DMS 273 (cell line): ENCODE data around the gene HS6ST2.
A peak's percentile ranks its signal among the peaks of the same experiment; 100 is the strongest.

Experiments used
- DNase-seq: peaks from one replicate; lab custom pipeline; 2025; ENCODE audit not compliant: unreplicated experiment; lab: John Stamatoyannopoulos, UW

Gene HS6ST2

DNA sequence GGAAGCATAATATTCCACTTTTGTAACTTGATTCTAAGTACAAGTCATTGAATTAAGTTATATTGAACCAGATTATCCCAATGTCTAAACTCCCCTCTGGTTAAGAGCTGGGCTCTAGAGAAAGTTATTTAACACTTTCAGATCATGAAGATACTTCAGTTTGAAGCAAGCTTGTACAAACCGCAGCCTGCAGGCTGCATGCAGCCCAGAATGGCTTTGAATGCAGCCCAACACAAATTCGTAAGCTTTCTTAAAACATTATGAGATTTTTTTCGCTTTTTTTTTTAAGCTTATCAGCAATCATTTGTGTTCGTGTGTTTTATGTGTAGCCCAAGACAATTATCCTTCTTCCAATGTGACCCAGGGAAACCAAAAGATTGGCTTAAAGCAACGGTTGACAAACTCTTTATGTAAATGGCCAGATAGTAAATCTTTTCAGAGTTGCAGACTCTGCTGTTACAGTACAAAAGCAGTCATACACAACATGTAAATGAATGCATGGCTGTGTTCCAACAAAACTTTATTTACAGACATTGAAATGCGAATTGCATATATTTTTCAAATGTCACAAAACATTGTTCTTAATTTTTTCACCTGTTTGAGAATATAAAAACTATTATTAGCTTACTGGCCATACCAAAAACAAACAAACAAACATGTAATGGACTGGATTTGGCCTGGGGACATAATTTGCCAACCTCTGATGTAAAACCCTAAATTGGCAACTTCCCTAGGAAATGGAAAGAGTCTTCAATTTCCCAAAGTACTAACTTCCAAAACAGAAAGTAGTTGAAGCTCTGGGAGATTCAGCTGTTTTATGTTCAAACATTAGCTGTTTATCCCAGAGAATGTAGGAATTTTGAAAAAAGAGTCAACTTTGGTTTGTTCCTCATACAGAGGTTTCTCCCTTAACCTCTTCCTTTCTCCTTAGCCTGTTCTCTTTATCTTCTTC lies 268.5 kb downstream of the HS6ST2 start:
- no peak for DNase-seq

DNA sequence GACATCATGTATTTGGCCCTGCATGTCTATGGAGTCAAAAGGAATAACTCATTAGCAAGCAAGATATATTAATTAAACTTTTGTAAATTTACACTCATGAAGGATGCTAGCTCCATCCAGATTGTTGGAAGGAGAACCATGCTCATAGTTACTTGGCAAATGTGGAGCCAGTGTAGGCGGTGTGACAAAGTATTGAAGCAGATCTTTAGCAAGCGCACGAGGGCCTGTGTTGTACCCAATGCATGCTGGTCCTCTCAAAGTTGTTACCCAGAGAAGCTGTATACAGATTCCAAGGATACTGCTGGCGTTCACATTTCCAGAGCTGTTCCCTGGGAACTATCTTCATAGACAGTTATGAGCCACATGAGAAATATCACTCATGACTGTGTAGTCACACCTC lies 273.2 kb downstream of the HS6ST2 start:
- DNase-seq: no peak

DNA sequence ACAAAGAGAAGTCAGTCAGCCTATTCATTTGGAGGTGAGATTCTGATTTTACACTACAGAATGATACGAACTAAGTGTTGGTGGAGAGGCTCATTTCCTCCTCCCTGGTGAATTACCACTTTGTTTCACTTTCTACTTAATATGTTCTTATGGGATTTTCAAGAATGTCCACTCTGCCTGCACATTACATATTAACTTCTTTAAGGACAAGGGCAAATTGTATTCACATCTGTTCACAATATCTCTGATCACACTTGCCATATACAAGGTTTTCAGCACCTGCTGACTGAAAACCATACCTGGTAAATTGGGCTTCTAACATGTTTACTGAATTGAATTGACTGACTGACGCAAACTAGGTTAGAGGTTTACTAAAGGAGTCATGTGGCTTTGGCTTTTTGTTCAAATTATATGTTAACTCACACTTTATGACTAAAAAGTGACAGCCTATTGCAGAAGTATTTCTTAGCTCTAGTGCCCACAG lies 281.2 kb downstream of the HS6ST2 start:
- no peak for DNase-seq

DNA sequence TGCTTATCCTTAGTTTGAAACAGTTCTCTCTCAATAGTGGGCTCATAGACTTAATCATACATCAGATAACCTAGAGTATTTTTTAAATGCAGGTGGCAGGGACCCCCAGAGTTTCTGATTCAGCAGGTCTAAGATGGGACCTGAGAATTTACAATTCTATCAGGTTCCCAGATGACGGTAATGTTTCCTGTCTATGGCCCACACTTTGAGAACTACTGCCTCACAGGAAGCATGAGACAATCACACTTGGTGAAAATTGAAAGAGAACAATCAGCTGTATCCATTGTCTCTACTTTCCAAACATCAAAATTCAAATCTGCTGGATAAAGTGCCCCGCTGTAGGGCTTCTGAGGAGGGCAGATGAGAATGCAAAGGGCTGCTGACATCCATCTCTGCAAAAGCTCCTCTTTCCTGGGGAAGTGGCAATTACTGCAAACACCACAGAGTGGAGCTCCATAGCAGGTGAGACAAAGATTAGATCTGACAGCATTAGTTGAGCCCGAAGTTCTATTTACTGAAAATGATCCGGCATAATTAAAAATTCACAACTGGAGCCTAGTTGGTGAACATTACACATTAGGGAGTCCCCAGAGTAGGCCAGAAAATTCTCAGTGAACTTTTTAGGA lies 281.8 kb downstream of the HS6ST2 start:
- DNase-seq: peak; percentile 22

DNA sequence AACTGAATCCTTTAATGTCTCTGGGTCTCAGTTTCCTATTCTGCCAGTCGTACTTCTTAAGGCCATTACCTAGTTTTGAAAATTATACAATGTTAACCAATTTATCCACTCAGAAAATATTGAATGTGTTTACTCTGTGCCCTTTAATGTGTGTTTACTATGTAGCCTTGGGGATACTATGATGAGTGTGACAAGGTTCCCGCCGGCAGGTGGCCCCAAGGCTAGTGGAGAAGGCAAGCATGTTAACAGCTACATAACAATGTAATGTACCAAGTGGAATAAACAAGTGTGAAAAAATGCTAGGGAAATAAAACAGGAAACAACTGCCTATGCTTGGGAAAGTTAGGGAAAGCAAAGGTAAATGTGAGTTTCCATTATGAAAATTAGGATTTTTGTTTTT lies 282.3 kb downstream of the HS6ST2 start:
- DNase-seq: no peak

DNA sequence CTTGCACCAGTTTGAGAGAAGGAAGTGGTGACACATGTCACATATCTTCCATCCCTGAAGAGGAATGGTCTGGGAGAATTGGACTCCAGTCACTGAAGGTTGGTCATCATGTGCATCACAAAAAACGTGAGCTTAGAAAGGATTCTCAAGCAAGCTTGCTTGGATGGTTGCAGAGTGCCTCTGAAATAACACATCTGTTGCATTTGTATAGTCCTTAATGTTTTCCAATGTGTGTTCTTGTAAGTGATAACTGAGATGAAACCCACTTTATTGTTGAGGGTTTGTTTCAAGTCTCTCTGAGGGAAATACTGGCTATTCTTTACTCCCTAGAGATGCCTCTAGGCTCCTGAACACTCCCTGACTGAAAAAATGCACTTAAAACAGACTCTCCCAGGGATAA lies 285.1 kb downstream of the HS6ST2 start:
- no peak for DNase-seq

DNA sequence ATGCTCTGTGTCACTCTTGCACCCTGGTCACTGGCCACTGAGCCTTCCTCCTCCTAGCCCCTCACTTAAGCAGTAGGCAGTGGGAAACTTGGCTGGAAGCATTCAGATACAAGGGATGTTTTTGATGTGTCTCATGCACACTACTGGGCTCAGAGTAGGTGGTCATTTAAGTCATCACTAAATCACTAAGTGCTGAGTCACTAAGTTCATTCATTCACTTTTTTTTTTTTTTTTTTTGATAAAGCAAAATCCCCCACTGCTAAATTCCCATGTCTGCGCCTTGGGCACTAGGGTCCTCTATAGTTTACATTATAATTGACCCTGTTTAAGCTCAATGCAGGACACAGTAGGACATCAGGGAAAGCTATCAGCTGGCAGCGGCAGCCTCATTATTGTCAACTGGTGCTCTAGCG lies 287.2 kb downstream of the HS6ST2 start:
- DNase-seq: no peak

DNA sequence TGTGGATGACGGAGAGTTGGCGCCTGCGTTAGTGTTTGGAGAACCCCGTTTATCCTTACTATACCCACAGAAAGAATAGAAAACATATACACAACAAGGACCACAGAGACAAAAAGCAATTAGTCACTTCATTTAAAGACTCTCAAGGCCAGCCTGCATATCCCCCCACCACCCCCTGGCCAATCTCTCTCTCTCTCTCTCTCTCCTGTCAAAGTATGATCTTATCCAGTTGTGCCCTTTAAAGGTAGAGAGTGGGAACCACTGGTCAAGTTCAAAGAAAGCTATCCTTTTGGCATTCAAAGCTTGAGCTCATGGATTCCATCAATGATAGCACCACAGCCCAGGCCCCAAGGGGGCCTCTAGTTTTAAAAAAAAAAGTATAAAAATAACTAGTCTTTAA lies 289.3 kb downstream of the HS6ST2 start:
- DNase-seq: no peak

DNA sequence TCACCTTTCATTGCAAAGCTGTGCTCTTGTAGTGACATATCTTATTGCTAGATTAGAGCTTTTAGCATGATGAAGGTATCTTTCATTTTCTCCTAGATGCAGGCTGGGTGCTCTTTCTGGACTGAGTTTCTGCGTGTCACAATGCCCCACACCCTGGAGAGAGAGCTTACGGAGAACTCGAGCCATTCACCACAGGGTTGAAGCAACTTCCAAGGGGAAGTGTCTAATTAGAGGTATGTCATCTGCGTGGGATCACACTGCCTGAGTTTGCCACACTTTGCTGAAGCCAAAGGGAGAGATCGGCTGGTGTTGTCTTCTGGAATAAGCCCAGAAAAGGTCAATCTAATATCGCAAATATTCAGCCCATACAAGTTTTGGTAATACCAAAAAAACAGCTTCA lies 290.3 kb downstream of the HS6ST2 start:
- DNase-seq: no peak

DNA sequence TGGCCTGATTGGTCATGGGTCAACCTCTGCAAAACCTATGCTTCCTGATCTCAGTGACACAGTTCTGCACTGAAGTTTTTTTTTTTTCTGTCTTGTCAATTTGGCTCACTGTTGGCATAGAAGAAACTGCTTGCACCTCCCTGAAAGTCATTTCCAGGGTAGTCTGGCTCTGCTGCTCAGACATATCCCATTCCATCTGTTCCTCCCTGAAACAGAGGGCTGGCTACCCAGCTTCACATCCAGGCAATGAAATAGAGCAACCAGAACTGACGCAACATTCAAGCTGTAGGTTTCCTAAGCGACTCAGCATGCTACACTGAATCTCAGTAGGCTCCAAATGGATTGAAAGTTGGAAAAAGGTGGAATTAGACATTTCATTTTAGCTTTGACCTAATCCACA lies 292.8 kb downstream of the HS6ST2 start:
- DNase-seq: no peak

DNA sequence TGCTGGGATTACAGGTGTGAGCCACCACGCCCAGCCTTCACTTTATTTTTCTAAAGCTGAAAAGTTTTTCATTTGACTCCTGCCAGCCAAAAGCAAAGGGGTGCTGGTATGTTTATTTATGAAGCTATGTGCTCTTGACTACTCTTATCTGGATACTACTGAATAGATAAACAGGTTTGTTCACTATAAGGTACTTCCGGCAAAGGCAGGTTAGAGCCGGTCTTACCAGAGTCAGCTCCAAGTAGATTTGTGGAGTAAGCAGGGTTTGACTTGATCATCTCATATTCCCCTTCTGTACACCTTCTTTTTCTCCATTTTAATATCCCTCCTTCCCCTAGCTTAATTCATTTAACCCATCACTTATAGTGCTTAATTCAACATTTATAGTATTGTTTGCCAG lies 294.2 kb downstream of the HS6ST2 start:
- DNase-seq: no peak

DNA sequence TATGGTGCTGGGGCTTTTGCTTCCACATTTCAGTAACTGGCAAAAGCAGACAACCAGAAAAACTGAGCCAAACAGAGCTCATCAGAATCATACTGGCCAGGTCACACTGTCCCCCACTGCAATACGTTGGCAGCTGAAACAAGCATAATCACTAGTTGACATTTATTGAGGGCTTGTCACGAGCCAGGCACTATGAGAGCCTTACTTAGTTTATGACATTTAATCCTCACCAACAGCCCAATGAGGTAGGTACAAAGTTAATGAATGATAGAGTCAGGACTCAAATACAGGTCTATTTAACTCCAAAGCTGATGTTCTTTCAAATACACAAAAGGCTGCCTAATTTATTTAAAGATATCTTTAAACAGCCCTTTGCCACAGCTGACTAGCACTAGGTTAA lies 295.6 kb downstream of the HS6ST2 start:
- DNase-seq: no peak

DNA sequence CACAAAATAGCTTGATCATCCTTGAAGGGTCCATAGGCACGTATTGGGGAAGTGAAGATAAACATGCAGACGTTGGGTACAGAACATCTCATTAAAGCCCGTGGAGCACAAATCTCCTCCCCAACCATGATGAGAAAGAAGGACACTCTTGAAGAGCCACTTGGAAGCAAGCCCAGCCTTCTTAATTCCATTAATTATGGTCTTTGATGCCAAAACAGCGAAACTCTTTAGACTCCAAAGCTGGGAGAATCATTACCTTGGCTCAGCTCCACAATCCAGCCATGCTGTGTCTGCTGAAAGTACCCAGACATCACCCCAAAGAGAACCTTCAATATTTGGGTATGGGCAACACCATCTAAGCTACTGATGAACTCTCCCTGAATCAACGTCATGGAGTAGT lies 300.6 kb downstream of the HS6ST2 start:
- DNase-seq: no peak

DNA sequence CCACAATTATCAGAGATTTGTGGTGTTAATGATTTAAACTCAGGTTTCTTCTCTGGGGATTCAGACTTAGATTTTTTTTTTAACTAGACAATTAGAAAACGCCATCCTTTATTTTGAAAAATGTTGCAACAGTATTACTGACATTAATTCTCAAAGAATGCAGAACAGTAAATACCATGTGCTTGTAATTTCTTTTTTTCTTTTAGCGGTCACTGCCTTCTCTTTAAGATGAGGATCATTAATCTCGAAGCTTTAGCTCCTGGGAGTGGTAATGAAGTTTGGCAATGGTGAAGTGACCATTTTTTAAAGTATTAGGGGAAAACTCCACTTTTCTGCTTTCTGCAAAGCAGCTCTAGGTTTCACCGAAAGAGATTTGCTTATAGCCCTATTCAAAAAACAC lies 305.6 kb downstream of the HS6ST2 start:
- no peak for DNase-seq

DNA sequence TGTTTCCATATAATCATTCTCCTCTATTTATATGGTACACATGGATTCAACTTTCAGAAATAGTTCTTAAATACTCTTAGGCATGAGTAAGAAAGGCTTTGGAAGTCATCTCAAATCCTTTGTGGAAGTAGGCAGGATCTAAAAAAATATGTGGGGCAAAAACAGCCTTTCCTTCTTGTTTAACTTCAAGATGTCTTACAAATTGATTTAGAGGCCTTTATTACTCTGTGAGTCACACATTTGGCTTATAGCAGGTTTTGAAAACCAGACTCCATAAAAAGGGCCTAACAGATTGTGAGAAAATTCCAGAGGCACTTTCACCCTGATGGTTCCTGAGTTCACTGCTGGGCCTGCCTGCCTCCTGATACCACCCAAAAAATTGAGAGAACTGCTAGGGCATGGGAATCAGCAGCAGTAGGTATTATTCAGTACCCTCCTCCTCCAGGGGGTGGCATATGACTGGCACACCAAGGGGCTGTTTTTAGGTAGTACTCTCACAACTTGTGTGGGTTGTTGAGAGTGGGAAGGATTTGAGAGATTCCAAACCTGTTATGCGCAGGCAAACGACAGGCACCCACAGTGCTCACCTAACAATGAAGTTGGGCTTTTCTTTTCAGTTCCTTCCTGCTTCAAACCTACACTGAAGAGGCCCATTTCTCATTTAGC lies 306.9 kb downstream of the HS6ST2 start:
- peak; percentile 29 for DNase-seq

DNA sequence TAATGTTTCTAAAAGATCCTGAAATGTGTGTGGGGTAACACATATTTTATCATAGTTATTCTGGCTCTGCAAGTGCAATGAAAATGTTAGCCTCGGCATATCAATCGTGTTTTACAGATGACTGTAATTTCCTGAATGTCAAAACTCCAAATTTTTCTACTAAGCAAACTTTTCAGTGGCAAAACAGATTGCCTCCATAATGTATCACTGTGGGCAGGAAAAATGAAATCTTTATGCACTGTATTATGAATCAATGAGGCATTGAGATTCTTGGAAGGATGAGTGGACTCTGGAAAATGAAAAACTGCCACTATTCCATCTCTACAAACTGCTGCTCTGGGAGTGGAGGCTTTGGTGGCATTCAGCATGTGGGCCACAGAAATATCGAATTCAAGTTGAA lies 309.5 kb downstream of the HS6ST2 start:
- DNase-seq: no peak

DNA sequence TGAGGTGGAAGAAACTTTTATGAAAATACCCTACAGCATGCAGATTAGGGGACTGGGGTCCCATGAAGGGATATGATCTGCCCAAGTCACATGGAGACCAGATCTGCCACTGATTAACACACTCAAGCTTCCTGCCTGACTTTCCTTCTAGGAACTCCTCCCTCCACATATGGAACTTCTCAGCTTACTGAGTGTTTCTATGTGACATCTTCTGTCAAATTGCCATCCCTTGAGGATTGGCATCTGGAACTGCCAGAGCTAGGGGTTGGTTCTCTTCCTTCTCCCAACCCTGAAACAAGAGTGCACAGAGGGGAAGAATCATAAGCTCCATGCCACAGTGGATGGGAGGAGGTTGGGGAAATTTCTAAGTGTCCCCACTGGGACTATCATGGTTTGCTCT lies 319.0 kb downstream of the HS6ST2 start:
- no peak for DNase-seq

DNA sequence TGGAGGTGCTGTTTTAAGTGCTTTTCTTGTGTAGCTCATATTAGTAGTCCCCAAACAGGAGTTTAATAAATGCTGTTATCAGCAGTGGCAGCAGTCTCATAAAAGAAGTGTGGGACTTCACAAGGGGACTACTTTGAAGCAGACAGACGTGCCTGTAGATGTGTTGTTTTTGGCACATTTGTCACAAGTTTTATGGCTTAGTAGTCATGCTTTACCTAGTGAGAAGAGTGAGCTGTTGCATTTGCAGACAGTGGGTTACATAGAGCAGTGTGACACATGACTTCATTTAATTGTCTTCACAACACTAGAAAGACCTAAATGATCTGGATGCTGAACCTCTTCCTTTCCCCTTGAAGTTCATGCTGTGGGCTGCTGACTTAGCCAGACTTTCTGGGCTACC lies 320.1 kb downstream of the HS6ST2 start:
- DNase-seq: no peak

DNA sequence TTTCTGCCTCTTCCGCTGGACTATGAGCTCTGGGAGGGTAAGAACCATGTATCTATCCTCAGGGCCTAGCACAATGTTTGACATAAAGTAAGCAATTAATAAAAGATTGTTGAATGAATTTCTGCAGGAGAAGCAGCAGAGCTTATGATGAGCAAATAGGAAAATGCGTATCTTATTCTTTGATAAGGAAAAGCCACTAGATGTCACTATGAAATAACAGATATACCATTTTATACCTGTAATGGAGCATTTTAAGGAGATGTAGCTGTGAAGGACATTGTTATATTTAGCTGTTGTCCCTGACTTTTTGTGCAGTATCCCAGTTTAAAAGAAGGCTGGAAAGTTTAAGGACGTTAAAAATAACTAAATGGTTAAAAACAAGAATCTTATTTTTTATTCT lies 322.3 kb downstream of the HS6ST2 start:
- DNase-seq: peak; percentile 27

DNA sequence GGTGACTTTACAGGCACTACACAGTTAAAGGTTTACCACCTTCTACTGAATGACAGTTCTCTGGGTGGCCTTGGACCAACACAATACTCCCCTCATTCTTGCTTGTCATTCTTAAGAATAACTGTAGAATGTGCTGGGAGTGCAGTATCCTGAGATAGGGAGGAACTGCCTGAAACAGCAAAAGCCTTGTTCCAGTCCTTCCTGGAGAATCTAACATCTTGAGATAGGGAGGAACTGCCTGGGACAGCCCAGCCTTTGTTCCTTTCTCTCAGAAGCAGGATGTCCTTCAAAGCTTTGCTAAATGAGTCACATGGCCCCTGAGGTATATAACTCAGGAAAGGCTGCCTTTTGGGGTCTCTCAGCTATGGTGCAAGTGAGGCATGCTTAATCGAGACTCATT lies 323.9 kb downstream of the HS6ST2 start:
- no peak for DNase-seq

DNA sequence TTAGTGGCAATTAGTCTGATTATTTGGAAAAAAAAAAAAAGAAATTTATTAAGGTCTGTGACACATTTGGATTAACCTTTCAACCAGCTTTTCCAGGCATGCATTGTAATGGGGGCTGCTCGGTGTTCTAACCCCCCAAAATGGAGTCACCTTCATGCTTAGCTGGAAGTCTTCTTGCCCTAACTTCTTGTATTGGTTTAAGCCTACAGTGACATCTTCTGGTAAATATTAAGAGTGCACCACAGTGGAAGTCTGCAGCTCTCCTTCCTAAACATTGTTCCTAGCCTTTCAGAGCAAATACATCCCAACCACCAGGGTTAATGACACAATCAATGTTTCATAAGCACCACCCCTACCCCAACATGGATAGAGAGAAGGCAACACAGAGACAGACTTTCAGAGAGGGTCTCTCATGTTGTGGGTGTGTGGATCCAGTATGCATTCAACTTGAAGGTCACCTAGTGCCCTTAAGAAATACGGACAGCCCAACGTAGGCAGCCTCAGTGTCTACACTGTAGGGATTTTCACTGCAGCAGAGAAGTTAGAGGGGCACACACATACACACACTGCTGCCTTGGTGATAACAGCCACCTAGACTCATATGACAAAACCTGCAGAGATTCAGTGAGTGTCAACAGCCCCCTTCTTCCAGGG lies 326.7 kb downstream of the HS6ST2 start:
- DNase-seq: peak; percentile 61
